Superior temporal gyrus (tissue), 1 donor: Measurements from ENCODE around the gene CCBE1.

Experiments
- DNase-seq: peaks from one replicate; pipeline ENCODE4 v3.0.0-alpha.2; 2016; ENCODE audit errors: extremely low spot score

Gene CCBE1

GRCh38 chr18:59570101-59570775 lies 127.0 kb downstream of the CCBE1 start:
- no peak for DNase-seq

GRCh38 chr18:59569390-59569791 lies 127.8 kb downstream of the CCBE1 start:
- DNase-seq: no peak

GRCh38 chr18:59567431-59567830 lies 129.8 kb downstream of the CCBE1 start:
- DNase-seq: no peak

- DNase-seq: no peak
These were observed 130.7 kb downstream of the CCBE1 start for GRCh38 chr18:59566533-59566971.

- no peak for DNase-seq
These were observed 131.3 kb downstream of the CCBE1 start for GRCh38 chr18:59565957-59566356.

- DNase-seq: no peak
These were observed 132.7 kb downstream of the CCBE1 start for GRCh38 chr18:59564561-59564960.

- no peak for DNase-seq
These were observed 133.9 kb downstream of the CCBE1 start for GRCh38 chr18:59563176-59563785.

- DNase-seq: no peak
These were observed 134.5 kb downstream of the CCBE1 start for GRCh38 chr18:59562751-59563150.

- DNase-seq: no peak
These were observed 135.6 kb downstream of the CCBE1 start for GRCh38 chr18:59561612-59562011.

- no peak for DNase-seq
These were observed 136.7 kb downstream of the CCBE1 start for GRCh38 chr18:59560556-59560955.

- DNase-seq: no peak
These were observed 137.7 kb downstream of the CCBE1 start for GRCh38 chr18:59559528-59559927.

- no peak for DNase-seq
These were observed 141.1 kb downstream of the CCBE1 start for GRCh38 chr18:59555995-59556659.

GRCh38 chr18:59554796-59555335 lies 142.4 kb downstream of the CCBE1 start:
- DNase-seq: no peak

GRCh38 chr18:59553273-59553870 lies 143.9 kb downstream of the CCBE1 start:
- no peak for DNase-seq

- no peak for DNase-seq
These were observed 145.2 kb downstream of the CCBE1 start for GRCh38 chr18:59551902-59552635.

GRCh38 chr18:59550174-59550516 lies 147.1 kb downstream of the CCBE1 start:
- DNase-seq: no peak

- no peak for DNase-seq
These were observed 147.6 kb downstream of the CCBE1 start for GRCh38 chr18:59549503-59550173.

- no peak for DNase-seq
These were observed 149.5 kb downstream of the CCBE1 start for GRCh38 chr18:59547581-59548182.

- DNase-seq: no peak
These were observed 151.0 kb downstream of the CCBE1 start for GRCh38 chr18:59546188-59546587.

GRCh38 chr18:59540780-59541179 lies 156.4 kb downstream of the CCBE1 start:
- DNase-seq: no peak

- DNase-seq: no peak
These were observed 156.9 kb downstream of the CCBE1 start for GRCh38 chr18:59540346-59540745.
